ENCODE measurements around the gene SLC2A10. TPM values are rescaled to one million over a fixed set of nuclear protein-coding genes. Genes with fewer than 3 reads are reported as not detected.
"Not testable (repeated sequence)": the region's sequence is repeated elsewhere in the genome, so short reads cannot be mapped to it uniquely, and the experiment has no call there.

Gene SLC2A10
- total RNA-seq, 3 donors from 2014 or later (not counting 1 experiment from before 2014, with no cell fraction given), result 0.26 to 2.2 (median 0.79) TPM

- WGBS (ENCODE audit: insufficient coverage), result 89% methylated on average over 8 of the region's 11 CpGs
- Mint-ChIP-seq H3K27ac (no peak overlapping the region), H3K27me3 (ENCODE audit: low read depth in 2 of 2) (no peaks in the 10 kb centered on the region), H3K4me1 (no peaks in the 10 kb centered on the region), H3K4me3 (no peak overlapping the region), H3K36me3 (no peaks in the 10 kb centered on the region), H3K9me3 (no peaks in the 10 kb centered on the region)
- TF ChIP-seq CTCF (IDR thresholded peaks at IDR 0.05), result no peak
- no peak for DNase-seq
- no peaks in the 10 kb centered on the region for H3K4me1 ChIP-seq (ENCODE audit: control insufficient read depth, insufficient read depth, low read length)
- peaks cover 4% of the 10 kb centered on the region for H3K9me3 ChIP-seq (ENCODE audit: control insufficient read depth, insufficient read depth, low read length)
- no peak for ATAC-seq
- no peaks in the 10 kb centered on the region for H3K27me3 ChIP-seq (ENCODE audit: control insufficient read depth, insufficient read depth, low read length)
- intact Hi-C loops (cut with micrococcal nuclease), result no loop called here
- no peak overlapping the region for H3K4me3 ChIP-seq (ENCODE audit: low read length)
- H3K36me3 ChIP-seq (ENCODE audit: control insufficient read depth, insufficient read depth, low read length), result no peaks in the 10 kb centered on the region
- no peak overlapping the region for H3K27ac ChIP-seq (ENCODE audit: low read length)
Measured at GRCh38 chr20:46673394-46674252, 35.8 kb upstream of the SLC2A10 start.

- Mint-ChIP-seq H3K27ac (no peak overlapping the region), H3K4me3 (no peak overlapping the region)
Measured at GRCh38 chr20:46674253-46675083, 35.0 kb upstream of the SLC2A10 start.

GRCh38 chr20:46676649-46677316 lies 32.7 kb upstream of the SLC2A10 start:
- peaks cover 11 to 13% of the 10 kb centered on the region in 2 donors for H3K4me1 Mint-ChIP-seq
- H3K4me3 Mint-ChIP-seq; H3K9me3 ChIP-seq (ENCODE audit: control insufficient read depth, insufficient read depth, low read length); H3K36me3 Mint-ChIP-seq; H3K4me3 ChIP-seq (ENCODE audit: low read length); H3K4me1 ChIP-seq (ENCODE audit: control insufficient read depth, insufficient read depth, low read length); H3K27ac ChIP-seq (ENCODE audit: low read length); intact Hi-C loops (cut with micrococcal nuclease); H3K27ac Mint-ChIP-seq; H3K27me3 Mint-ChIP-seq (ENCODE audit: low read depth in 2 of 2); DNase-seq; H3K36me3 ChIP-seq (ENCODE audit: control insufficient read depth, insufficient read depth, low read length); H3K9me3 Mint-ChIP-seq; H3K27me3 ChIP-seq (ENCODE audit: control insufficient read depth, insufficient read depth, low read length); ATAC-seq: not testable (repeated sequence)
- WGBS (ENCODE audit: insufficient coverage), result 95% methylated on average over 11 of the region's 14 CpGs

More at GRCh38 chr20:46674253-46675083, 35.0 kb upstream of the SLC2A10 start:
- ATAC-seq (no peak), DNase-seq (no peak)
- H3K9me3 ChIP-seq (ENCODE audit: control insufficient read depth, insufficient read depth, low read length), result peaks cover 4% of the 10 kb centered on the region
- no peaks in the 10 kb centered on the region for H3K9me3 Mint-ChIP-seq
- H3K4me3 ChIP-seq (ENCODE audit: low read length), result no peak overlapping the region
- H3K4me1 ChIP-seq (ENCODE audit: control insufficient read depth, insufficient read depth, low read length), result no peaks in the 10 kb centered on the region
- H3K36me3 Mint-ChIP-seq, result no peaks in the 10 kb centered on the region
- H3K36me3 ChIP-seq (ENCODE audit: control insufficient read depth, insufficient read depth, low read length), result no peaks in the 10 kb centered on the region
- no peaks in the 10 kb centered on the region for H3K27me3 Mint-ChIP-seq (ENCODE audit: low read depth in 2 of 2)
- no peaks in the 10 kb centered on the region for H3K4me1 Mint-ChIP-seq
- H3K27me3 ChIP-seq (ENCODE audit: control insufficient read depth, insufficient read depth, low read length), result no peaks in the 10 kb centered on the region
- H3K27ac ChIP-seq (ENCODE audit: low read length), result no peak overlapping the region
- TF ChIP-seq CTCF (IDR thresholded peaks at IDR 0.05), result no peak
- intact Hi-C loops (cut with micrococcal nuclease), result no loop called here
- WGBS (ENCODE audit: insufficient coverage), result 81% methylated on average over 14 of the region's 14 CpGs

GRCh38 chr20:46677608-46678007 lies 31.8 kb upstream of the SLC2A10 start:
- ATAC-seq (no peak), DNase-seq (no peak)
- H3K4me1 ChIP-seq (ENCODE audit: control insufficient read depth, insufficient read depth, low read length), result no peaks in the 10 kb centered on the region
- no peaks in the 10 kb centered on the region for H3K27me3 Mint-ChIP-seq (ENCODE audit: low read depth in 2 of 2)
- no peak overlapping the region for H3K27ac Mint-ChIP-seq
- 97% methylated on average over 5 of the region's 5 CpGs for WGBS (ENCODE audit: insufficient coverage)
- peaks cover 17 to 20% of the 10 kb centered on the region in 2 donors for H3K4me1 Mint-ChIP-seq
- H3K9me3 Mint-ChIP-seq, result no peaks in the 10 kb centered on the region
- H3K9me3 ChIP-seq (ENCODE audit: control insufficient read depth, insufficient read depth, low read length), result no peaks in the 10 kb centered on the region
- no peaks in the 10 kb centered on the region for H3K36me3 Mint-ChIP-seq
- H3K27ac ChIP-seq (ENCODE audit: low read length), result no peak overlapping the region
- H3K27me3 ChIP-seq (ENCODE audit: control insufficient read depth, insufficient read depth, low read length), result no peaks in the 10 kb centered on the region
- no peak for TF ChIP-seq CTCF (IDR thresholded peaks at IDR 0.05)
- H3K36me3 ChIP-seq (ENCODE audit: control insufficient read depth, insufficient read depth, low read length), result no peaks in the 10 kb centered on the region
- no peak overlapping the region for H3K4me3 ChIP-seq (ENCODE audit: low read length)
- intact Hi-C loops (cut with micrococcal nuclease), result no loop called here
- no peak overlapping the region for H3K4me3 Mint-ChIP-seq

Data from natural killer cell (primary cell).